HepG2 (cell line): ENCODE data around the gene THSD4.

Experiments used
- ATF2 ChIP-seq: sonication (generic); formaldehyde crosslinking; IDR thresholded peaks from 2 replicates; pipeline ENCODE4 v1.4.0; 2020; ENCODE audit warnings: missing genetic modification reagents
- CHD2 ChIP-seq: IDR thresholded peaks from 2 replicates; pipeline ENCODE4 v1.6.1; 2011; ENCODE audit warnings: low read depth, low read length, improper control_type of control experiment
- CTCF ChIP-seq: sonication (generic); formaldehyde crosslinking; IDR thresholded peaks from 2 replicates; pipeline ENCODE4 v1.5.0; 2020; ENCODE audit warnings: mild to moderate bottlenecking, missing genetic modification reagents, moderate library complexity
- EZH2 ChIP-seq: conservative IDR thresholded peaks from 2 replicates; pipeline ENCODE4 v1.6.1; 2012; ENCODE audit warnings: mild to moderate bottlenecking, low read depth, low read length, moderate library complexity
- FOXP4 ChIP-seq: sonication (generic); formaldehyde crosslinking; IDR thresholded peaks from 2 replicates; pipeline ENCODE4 v1.4.0; 2020; ENCODE audit warnings: missing genetic modification reagents
- MAFG ChIP-seq: sonication (generic); formaldehyde crosslinking; IDR thresholded peaks from 2 replicates; pipeline ENCODE4 v1.5.1; 2020; ENCODE audit warnings: mild to moderate bottlenecking, missing genetic modification reagents
- POLR2A ChIP-seq, 2 experiments: IDR thresholded peaks; 2 replicates each; pipeline ENCODE4 v1.6.1; 2011; ENCODE audit warnings: low read depth in 2 of 2, low read length in 2 of 2, mild to moderate bottlenecking in 1 of 2, moderate library complexity in 1 of 2; ENCODE audit not compliant: insufficient read depth in 1 of 2
- REST ChIP-seq, 2 experiments: IDR thresholded peaks; 2 replicates each; pipeline ENCODE4 v1.6.1; 2011 to 2012; ENCODE audit warnings: low read length in 2 of 2, borderline replicate concordance in 1 of 2, low read depth in 1 of 2, mild to moderate bottlenecking in 1 of 2, moderate library complexity in 1 of 2
- SNAPC4 ChIP-seq: sonication (generic); formaldehyde crosslinking; IDR thresholded peaks from 2 replicates; pipeline ENCODE4 v1.4.0; 2020; ENCODE audit warnings: mild to moderate bottlenecking, missing genetic modification reagents
- TRIM24 ChIP-seq: sonication (generic); formaldehyde crosslinking; IDR thresholded peaks from 2 replicates; pipeline ENCODE4 v1.8.0; 2022; ENCODE audit warnings: mild to moderate bottlenecking, missing genetic modification reagents
- ZBTB44 ChIP-seq: sonication (generic); formaldehyde crosslinking; IDR thresholded peaks from 2 replicates; pipeline ENCODE4 v1.4.0; 2020; ENCODE audit warnings: missing genetic modification reagents
- ZBTB49 ChIP-seq: sonication (generic); formaldehyde crosslinking; IDR thresholded peaks from 2 replicates; pipeline ENCODE4 v1.4.0; 2020; ENCODE audit warnings: missing genetic modification reagents, borderline replicate concordance
- ZEB1 ChIP-seq: IDR thresholded peaks from 2 replicates; pipeline ENCODE4 v1.6.1; 2012; ENCODE audit warnings: mild to moderate bottlenecking, low read depth, inconsistent platforms; ENCODE audit not compliant: insufficient replicate concordance

GRCh38 chr15:71069693-71070092 lies 45.6 kb upstream of the THSD4 start:
- TF ChIP-seq TRIM24 (CRISPR knock-in tag) (no peak), CHD2 (no peak), EZH2 (no peak), SNAPC4 (CRISPR knock-in tag) (no peak), ZEB1 (no peak), CTCF (CRISPR knock-in tag) (no peak), ZBTB44 (CRISPR knock-in tag) (no peak), POLR2A (IDR thresholded peaks at IDR 0.05; ENCODE audit: insufficient read depth in 1 of 2, low read depth in 2 of 2, low read length in 2 of 2) (no peak), FOXP4 (no peak), ZBTB49 (CRISPR knock-in tag) (no peak), REST (IDR thresholded peaks at IDR 0.05; ENCODE audit: borderline replicate concordance in 1 of 2, low read depth in 1 of 2, low read length in 2 of 2) (no peak), ATF2 (CRISPR knock-in tag) (no peak), MAFG (no peak)
